RWPE1 (cell line): Measurements from ENCODE around the gene EDA.
"Not testable (repeated sequence)": the region's sequence is repeated elsewhere in the genome, so short reads cannot be mapped to it uniquely, and the experiment has no call there.

Experiments used
- CTCF ChIA-PET: fragments of 350-600 bp; sonication (Branson Sonifier 250); formaldehyde crosslinking; extraction: SDS; loops from one replicate; lab custom pipeline; 2021; lab: Yijun Ruan, JAX
- POLR2A ChIA-PET: fragments of 400-600 bp; formaldehyde crosslinking; extraction: SDS; loops from one replicate; lab custom pipeline; 2020; ENCODE audit warnings: antibody characterized with exemption; ENCODE audit not compliant: low non-redundant PET; lab: Yijun Ruan, JAX
- DNase-seq: peaks from one replicate; pipeline ENCODE4 v3.0.0; 2012; ENCODE audit warnings: low spot score
- H3K27ac ChIP-seq: fragments of 450-650 bp; 2 replicates; pipeline ENCODE4 v1.5.1; 2017
- TF ChIP-seq, protein P1 (sequence below): fragments of 450-650 bp; conservative IDR thresholded peaks from 2 replicates; pipeline ENCODE4 v1.5.1; 2017; ENCODE audit warnings: low read depth, mild to moderate bottlenecking

The EDA gene

DNA sequence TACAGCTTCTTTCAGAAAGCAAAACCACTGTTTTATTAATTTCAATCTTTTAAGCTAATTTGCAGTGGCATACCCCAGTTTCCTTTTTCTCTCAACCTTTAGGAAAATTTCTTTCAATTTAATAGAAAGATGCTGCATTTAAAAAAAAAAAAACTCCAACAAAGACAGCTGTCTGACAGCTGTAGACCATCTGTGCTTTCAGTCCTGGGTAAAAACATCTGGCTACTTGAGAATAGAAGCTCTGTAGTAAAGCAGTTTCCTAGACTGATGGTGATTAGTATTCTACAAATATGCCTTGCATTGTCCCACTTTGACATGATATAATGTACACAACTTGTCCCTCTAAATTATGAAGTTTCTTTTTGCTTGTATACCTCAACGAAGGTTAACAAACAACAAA, 197.8 kb downstream of the EDA start:
- CTCF ChIA-PET = no interaction called here
- no peak overlapping the region for H3K27ac ChIP-seq
- POLR2A ChIA-PET = no interaction called here
- no peak for DNase-seq
- TF ChIP-seq, protein P1, sequence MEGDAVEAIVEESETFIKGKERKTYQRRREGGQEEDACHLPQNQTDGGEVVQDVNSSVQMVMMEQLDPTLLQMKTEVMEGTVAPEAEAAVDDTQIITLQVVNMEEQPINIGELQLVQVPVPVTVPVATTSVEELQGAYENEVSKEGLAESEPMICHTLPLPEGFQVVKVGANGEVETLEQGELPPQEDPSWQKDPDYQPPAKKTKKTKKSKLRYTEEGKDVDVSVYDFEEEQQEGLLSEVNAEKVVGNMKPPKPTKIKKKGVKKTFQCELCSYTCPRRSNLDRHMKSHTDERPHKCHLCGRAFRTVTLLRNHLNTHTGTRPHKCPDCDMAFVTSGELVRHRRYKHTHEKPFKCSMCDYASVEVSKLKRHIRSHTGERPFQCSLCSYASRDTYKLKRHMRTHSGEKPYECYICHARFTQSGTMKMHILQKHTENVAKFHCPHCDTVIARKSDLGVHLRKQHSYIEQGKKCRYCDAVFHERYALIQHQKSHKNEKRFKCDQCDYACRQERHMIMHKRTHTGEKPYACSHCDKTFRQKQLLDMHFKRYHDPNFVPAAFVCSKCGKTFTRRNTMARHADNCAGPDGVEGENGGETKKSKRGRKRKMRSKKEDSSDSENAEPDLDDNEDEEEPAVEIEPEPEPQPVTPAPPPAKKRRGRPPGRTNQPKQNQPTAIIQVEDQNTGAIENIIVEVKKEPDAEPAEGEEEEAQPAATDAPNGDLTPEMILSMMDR = no peak

DNA sequence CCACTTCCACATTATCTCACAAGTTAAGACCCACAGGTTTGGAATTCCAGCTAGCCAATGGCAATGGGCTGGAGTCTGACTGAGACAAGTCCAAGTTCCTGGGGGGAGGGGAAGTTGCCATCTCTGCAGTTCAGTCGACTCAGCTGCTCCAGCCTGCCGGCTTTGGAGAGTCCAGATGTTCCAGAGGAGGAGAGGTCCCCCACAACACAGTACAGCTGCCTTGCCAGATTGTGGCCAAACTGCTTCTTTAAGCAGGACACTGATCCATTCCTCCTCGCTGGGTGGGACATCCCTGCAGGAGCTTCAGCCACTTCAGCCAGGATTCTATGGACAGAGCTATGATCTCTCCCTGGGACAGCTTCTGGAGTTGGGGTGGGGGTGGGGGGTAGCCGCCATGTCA, 199.2 kb downstream of the EDA start:
- TF ChIP-seq, protein P1 = no peak
- ChIA-PET POLR2A (no interaction called here), CTCF (no interaction called here)
- DNase-seq = no peak
- H3K27ac ChIP-seq = no peak overlapping the region

DNA sequence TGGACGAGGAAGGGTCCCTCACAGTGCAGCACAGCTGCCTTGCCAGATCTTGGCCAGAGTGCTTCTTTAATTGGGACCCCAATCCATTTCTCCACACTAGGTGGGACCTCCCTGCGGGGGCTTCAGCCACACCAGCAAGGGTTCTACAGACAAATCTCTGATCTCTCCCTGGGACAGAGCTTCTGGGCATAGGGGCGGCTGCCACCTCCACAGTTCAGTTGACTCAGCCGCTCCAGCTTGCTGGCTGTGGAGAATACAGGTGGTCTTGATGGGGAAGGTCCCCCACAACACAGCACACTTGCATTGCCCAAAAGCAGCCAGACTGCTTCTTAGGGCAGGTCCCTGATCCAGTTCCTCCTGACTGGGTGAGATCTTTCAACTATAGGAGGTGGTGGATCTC, 199.6 kb downstream of the EDA start:
- ChIA-PET POLR2A (no interaction called here), CTCF (no interaction called here)
- no peak for DNase-seq
- TF ChIP-seq, protein P1 = no peak
- H3K27ac ChIP-seq = no peak overlapping the region

DNA sequence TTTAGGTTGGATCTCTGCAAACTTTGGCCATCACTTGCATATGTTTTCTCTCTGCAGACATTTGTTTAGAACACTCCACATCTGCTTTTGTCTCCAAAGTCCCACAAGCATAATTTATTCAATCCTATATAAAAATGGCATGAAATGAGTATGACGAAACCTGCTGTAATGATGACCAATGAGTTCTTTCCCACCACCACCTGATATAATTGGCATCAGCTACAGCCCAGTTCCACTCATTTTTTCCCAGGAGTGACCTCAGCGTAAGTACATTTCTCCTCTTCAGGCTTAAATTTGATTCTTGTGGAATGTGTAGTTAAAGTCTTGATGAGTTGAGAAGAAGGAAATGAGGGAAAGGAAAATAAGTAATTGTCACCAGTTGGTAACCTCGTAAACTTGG, 228.7 kb downstream of the EDA start:
- DNase-seq = no peak
- ChIA-PET POLR2A (no interaction called here), CTCF (no interaction called here)
- no peak overlapping the region for H3K27ac ChIP-seq
- TF ChIP-seq, protein P1 = no peak

DNA sequence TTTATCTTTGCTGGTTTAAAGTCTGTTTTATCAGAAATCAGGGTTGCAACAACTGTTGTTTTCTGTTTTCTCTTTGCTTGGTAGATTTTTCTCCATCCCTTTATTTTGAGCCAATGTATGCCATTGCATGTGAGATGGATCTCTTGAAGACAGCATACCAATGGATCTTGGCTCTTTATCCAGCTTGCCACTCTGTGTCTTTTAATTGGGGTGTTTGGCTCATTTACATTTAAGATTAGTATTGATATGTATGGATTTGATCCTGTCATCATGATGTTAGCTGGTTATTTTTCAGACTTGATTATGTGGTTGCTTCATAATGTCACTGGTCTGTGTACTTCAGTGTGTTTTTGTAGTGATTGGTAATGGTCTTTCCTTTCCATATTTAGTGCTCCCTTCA, 244.1 kb downstream of the EDA start:
- POLR2A ChIA-PET, H3K27ac ChIP-seq, CTCF ChIA-PET, DNase-seq: not testable (repeated sequence)

DNA sequence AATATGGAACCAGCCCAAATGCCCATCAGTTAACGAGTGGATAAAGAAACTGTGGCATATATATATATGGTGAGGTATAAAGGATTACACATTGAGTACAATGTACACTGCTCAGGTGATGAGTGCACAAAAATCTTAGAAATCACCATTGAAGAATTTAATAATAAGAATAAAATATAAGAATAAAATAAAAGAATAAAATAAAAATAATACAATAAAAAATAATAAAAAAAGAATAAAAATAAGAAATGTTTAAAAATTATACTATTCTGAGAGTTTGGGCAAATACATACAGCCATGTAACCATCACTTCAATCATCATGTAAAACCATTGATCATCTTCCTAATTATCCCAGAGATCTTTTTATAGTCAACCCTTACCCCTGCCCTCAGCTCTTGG, 260.3 kb downstream of the EDA start:
- ChIA-PET CTCF (no interaction called here), POLR2A (no interaction called here)
- TF ChIP-seq, protein P1 = no peak
- H3K27ac ChIP-seq = no peak overlapping the region
- no peak for DNase-seq

DNA sequence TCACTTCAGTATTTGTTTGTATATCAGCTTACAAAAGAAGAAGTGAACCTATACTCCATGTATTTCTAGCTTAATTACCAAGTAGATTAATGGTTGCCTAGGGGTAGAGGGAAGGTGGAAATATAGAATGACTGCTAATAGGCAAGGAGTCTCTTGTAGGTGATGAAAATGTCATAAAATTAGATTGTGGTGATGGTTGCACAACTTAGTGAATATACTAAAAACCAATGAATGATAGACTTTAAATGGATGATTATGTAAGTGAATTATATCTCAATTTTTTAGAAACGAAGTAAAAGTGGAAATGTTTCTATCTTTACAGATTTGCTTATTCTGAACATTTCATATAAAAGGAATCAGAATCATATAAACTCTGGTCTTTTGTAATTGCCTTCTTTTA, 268.3 kb downstream of the EDA start:
- no peak for DNase-seq
- TF ChIP-seq, protein P1 = no peak
- CTCF ChIA-PET = no interaction called here
- H3K27ac ChIP-seq = no peak overlapping the region
- POLR2A ChIA-PET = no interaction called here
